H1 (cell line): ENCODE results near the gene DNAH10. TPM values are rescaled to one million over a fixed set of nuclear protein-coding genes. Genes with fewer than 3 reads are reported as not detected.

Experiments
- CHD7 ChIP-seq: fragments of 300-600 bp; sonication (generic); IDR thresholded peaks from 2 replicates; pipeline ENCODE4 v1.7.1; 2012; ENCODE audit warnings: low read length, moderate library complexity, mild to moderate bottlenecking, inconsistent platforms; ENCODE audit not compliant: insufficient replicate concordance
- GTF2F1 ChIP-seq: IDR thresholded peaks from 2 replicates; pipeline ENCODE4 v1.6.1; 2012; ENCODE audit warnings: low read depth, low read length, improper control_type of control experiment, borderline replicate concordance
- HDAC2 ChIP-seq, 2 experiments: fragments of 300-600 bp in 1 of 2; sonication (generic) in 1 of 2; IDR thresholded peaks; 2 replicates each; pipeline ENCODE4 v1.6.1; 2011 to 2012; ENCODE audit warnings: low read depth in 2 of 2, low read length in 2 of 2, mild to moderate bottlenecking in 2 of 2, moderate library complexity in 2 of 2, borderline replicate concordance in 1 of 2, inconsistent platforms in 1 of 2
- HDAC6 ChIP-seq: IDR thresholded peaks from one replicate; pipeline ENCODE4 v1.7.1; 2012; ENCODE audit warnings: low read depth, mild to moderate bottlenecking, inconsistent platforms, low read length, moderate library complexity
- JUN ChIP-seq: IDR thresholded peaks from 2 replicates; pipeline ENCODE4 v1.6.1; 2011; ENCODE audit warnings: low read depth, mild to moderate bottlenecking, improper control_type of control experiment, low read length
- NRF1 ChIP-seq: IDR thresholded peaks from 2 replicates; pipeline ENCODE4 v1.6.1; 2011; ENCODE audit warnings: mild to moderate bottlenecking, low read depth, low read length, improper control_type of control experiment
- POLR2A ChIP-seq, 2 experiments: IDR thresholded peaks; 1 replicate in 1 of 2; 2 replicates in 1 of 2; pipeline ENCODE4 v1.6.1; 2011; ENCODE audit warnings: low read depth in 2 of 2, low read length in 2 of 2, mild to moderate bottlenecking in 2 of 2; ENCODE audit errors: control extremely low read depth in 1 of 2
- SUZ12 ChIP-seq: fragments of 200-600 bp; sonication (generic); IDR thresholded peaks from 2 replicates; pipeline ENCODE4 v1.6.1; 2012; ENCODE audit warnings: mild to moderate bottlenecking, inconsistent platforms, low read length, moderate library complexity, mixed read lengths
- polyA plus RNA-seq, 7 experiments: library from polyadenylated mRNA; depleted of rRNA in 3 of 7; stranded (reverse) in 5 of 7; unstranded in 2 of 7; fragments of >200 nt in 5 of 7; fragments of 200-250 nt in 2 of 7; gene quantifications; 1 replicate in 5 of 7; 2 replicates in 1 of 7; 4 replicates in 1 of 7; pipeline versions ENCODE4 v1.2.1 to v1.2.3, GENCODE V29; 2011 to 2013; ENCODE audit warnings: missing spikeins in 2 of 7, mixed read lengths in 2 of 7
- total RNA-seq: library from RNA; stranded (reverse); fragmentation: NEBNext Ultra II Directional; extraction: Animal tissue kit (Norgen Biotek cat#: 25700); gene quantifications from 2 replicates; pipeline ENCODE4 v1.2.1, GENCODE V29; 2021

DNAH10 gene
- total and polyA plus RNA-seq, 2 of the 8 experiments (the other 6 are each of a cell fraction or from before 2014, with no cell fraction given): 0.02 to 0.24 TPM

DNA sequence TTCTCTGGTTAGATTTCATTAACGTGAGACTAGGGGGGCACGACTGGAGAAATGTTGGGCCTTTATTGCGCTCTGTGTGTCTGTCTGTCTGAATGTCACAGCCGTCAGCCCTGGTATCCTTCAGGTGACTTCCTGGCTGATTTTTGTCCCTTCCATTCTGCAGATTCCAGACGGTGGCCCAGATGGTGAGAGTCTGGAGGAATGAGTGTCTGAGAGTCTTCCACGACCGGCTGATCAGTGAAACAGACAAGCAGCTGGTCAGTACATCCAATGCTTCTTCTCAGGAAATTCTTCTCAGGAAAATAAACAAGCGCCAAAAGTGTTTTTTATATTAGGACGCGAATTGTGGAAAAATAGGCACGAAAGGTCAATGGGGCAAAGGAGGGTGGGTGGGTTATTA, 117.0 kb downstream of the DNAH10 start (continued):
- TF ChIP-seq CHD7: no peak
- no peak for TF ChIP-seq POLR2A (IDR thresholded peaks at IDR 0.05; ENCODE audit: control extremely low read depth in 1 of 2, low read depth in 2 of 2, low read length in 2 of 2)
- TF ChIP-seq HDAC2 (IDR thresholded peaks at IDR 0.05; ENCODE audit: borderline replicate concordance in 1 of 2, low read depth in 2 of 2, low read length in 2 of 2): no peak
- TF ChIP-seq HDAC6: no peak
- TF ChIP-seq NRF1: no peak
- TF ChIP-seq JUN: no peak
- no peak for TF ChIP-seq GTF2F1
- TF ChIP-seq SUZ12: no peak
- TF ChIP-seq, all 59 proteins: peak for 0
